PC-3 (cell line): ENCODE measurements around the gene GAL. TPM values are rescaled to one million over a fixed set of nuclear protein-coding genes. Genes with fewer than 3 reads are reported as not detected.

Source experiments
- ATAC-seq: fragments of 200-7000 bp; cut with Tn5 transposase; 2 replicates; pipeline ENCODE4 v1.9.1; 2020; ENCODE audit warnings: mild to moderate bottlenecking, moderate library complexity
- BruUV-seq: library from RNA; stranded (reverse); fragments of 400-500 nt; replicated peaks from 2 replicates; lab custom pipeline; 2021; lab: Mats Ljungman, UMichigan
- CTCF ChIA-PET: fragments of 300-600 bp; sonication (Branson Sonifier 250); formaldehyde crosslinking; loops from one replicate; lab custom pipeline; 2022; ENCODE audit warnings: antibody characterized with exemption; lab: Charles Lee
- POLR2A ChIA-PET: fragments of 300-600 bp; sonication (Branson Sonifier 250); formaldehyde crosslinking; loops from one replicate; lab custom pipeline; 2022; ENCODE audit warnings: antibody characterized with exemption; ENCODE audit not compliant: unreplicated experiment; lab: Charles Lee
- DNase-seq: peaks from one replicate; pipeline ENCODE4 v3.0.0-alpha.2; 2015
- H2AFZ ChIP-seq: fragments of 300-600 bp; sonication (generic); 2 replicates; pipeline ENCODE4 v1.6.0; 2016; ENCODE audit warnings: antibody characterized with exemption, low read length
- H3F3A ChIP-seq: fragments of 300-600 bp; sonication (generic); one replicate; pipeline ENCODE4 v1.6.0; 2017; ENCODE audit warnings: antibody characterized with exemption, low read length, control low read depth, mild to moderate bottlenecking; ENCODE audit not compliant: unreplicated experiment
- H3K27ac ChIP-seq: fragments of 300-600 bp; sonication (generic); 2 replicates; pipeline ENCODE4 v1.5.1; 2016; ENCODE audit warnings: mild to moderate bottlenecking, low read length
- H3K27me3 ChIP-seq: fragments of 300-600 bp; sonication (generic); 2 replicates; pipeline ENCODE4 v1.6.1; 2016; ENCODE audit warnings: low read length, mixed read lengths
- H3K36me3 ChIP-seq: fragments of 300-600 bp; sonication (generic); 2 replicates; pipeline ENCODE4 v1.6.1; 2016; ENCODE audit warnings: low read depth, mixed run types, low read length, mixed read lengths
- H3K4me1 ChIP-seq: fragments of 300-600 bp; sonication (generic); 2 replicates; pipeline ENCODE4 v1.5.1; 2016; ENCODE audit warnings: low read length; ENCODE audit not compliant: insufficient read depth
- H3K4me2 ChIP-seq: fragments of 300-600 bp; sonication (generic); 2 replicates; pipeline ENCODE4 v1.6.0; 2016; ENCODE audit warnings: low read length
- H3K4me3 ChIP-seq: fragments of 300-600 bp; sonication (generic); 2 replicates; pipeline ENCODE4 v1.5.1; 2016; ENCODE audit warnings: mild to moderate bottlenecking, low read length, mixed read lengths
- H3K79me2 ChIP-seq: fragments of 300-600 bp; sonication (generic); 2 replicates; pipeline ENCODE4 v1.6.1; 2017; ENCODE audit warnings: low read length, mixed read lengths
- H3K9ac ChIP-seq: fragments of 300-600 bp; sonication (generic); 2 replicates; pipeline ENCODE4 v1.6.0; 2016; ENCODE audit warnings: mild to moderate bottlenecking, low read length
- H3K9me2 ChIP-seq: fragments of 300-600 bp; sonication (generic); replicated peaks from 2 replicates; pipeline ENCODE4 v1.6.1; 2016; ENCODE audit warnings: mixed run types, low read length, mixed read lengths
- H3K9me3 ChIP-seq: fragments of 300-600 bp; sonication (generic); 2 replicates; pipeline ENCODE4 v1.6.1; 2016; ENCODE audit warnings: low read length, mixed read lengths
- H4K20me1 ChIP-seq: fragments of 300-600 bp; sonication (generic); 2 replicates; pipeline ENCODE4 v1.6.1; 2016; ENCODE audit warnings: low read length, mixed read lengths
- EZH2 ChIP-seq: fragments of 300-600 bp; sonication (generic); IDR thresholded peaks from one replicate; pipeline ENCODE4 v1.6.1; 2017; ENCODE audit warnings: antibody characterized with exemption, mild to moderate bottlenecking, low read length; ENCODE audit not compliant: unreplicated experiment
- EZH2phosphoT487 ChIP-seq: fragments of 300-600 bp; sonication (generic); IDR thresholded peaks from 2 replicates; pipeline ENCODE4 v1.6.1; 2018; ENCODE audit warnings: mild to moderate bottlenecking, antibody characterized with exemption, low read length, borderline replicate concordance
- intact Hi-C: fragments of 100-400 bp; cut with micrococcal nuclease; formaldehyde crosslinking; loops from 2 replicates; pipeline ENCODE4 v1.9.0; 2023
- total RNA-seq: library from RNA; depleted of rRNA; stranded (reverse); fragments of >200 nt; gene quantifications from 2 replicates; pipeline ENCODE4 v1.2.3, GENCODE V29; 2014
- TF ChIP-seq, protein P1 (sequence below): fragments of 300-600 bp; sonication (generic); conservative IDR thresholded peaks from 2 replicates; pipeline ENCODE4 v1.5.1; 2017; ENCODE audit warnings: antibody characterized with exemption, low read depth, mild to moderate bottlenecking, low read length

GAL gene
- total RNA-seq, 1 experiment from 2014 or later, result 32.2 TPM

GRCh38 chr11:68651208-68651984, 32.9 kb upstream of the GAL start:
- DNase-seq (no peak), ATAC-seq (0 out of 2 replicates have a peak, but pooled peaks have one; percentile 29)
- H3K9me2 ChIP-seq, result no peaks in the 10 kb centered on the region
- POLR2A ChIA-PET, result no interaction called here
- H3K4me3 ChIP-seq, result no peak overlapping the region
- no peak overlapping the region for H2AFZ ChIP-seq
- H3K4me1 ChIP-seq, result no peaks in the 10 kb centered on the region
- intact Hi-C loops, result no loop called here
- H3K27ac ChIP-seq, result no peak overlapping the region
- no peaks in the 10 kb centered on the region for H3K79me2 ChIP-seq
- no peaks in the 10 kb centered on the region for H4K20me1 ChIP-seq
- no peak for TF ChIP-seq EZH2phosphoT487
- TF ChIP-seq, protein P1, sequence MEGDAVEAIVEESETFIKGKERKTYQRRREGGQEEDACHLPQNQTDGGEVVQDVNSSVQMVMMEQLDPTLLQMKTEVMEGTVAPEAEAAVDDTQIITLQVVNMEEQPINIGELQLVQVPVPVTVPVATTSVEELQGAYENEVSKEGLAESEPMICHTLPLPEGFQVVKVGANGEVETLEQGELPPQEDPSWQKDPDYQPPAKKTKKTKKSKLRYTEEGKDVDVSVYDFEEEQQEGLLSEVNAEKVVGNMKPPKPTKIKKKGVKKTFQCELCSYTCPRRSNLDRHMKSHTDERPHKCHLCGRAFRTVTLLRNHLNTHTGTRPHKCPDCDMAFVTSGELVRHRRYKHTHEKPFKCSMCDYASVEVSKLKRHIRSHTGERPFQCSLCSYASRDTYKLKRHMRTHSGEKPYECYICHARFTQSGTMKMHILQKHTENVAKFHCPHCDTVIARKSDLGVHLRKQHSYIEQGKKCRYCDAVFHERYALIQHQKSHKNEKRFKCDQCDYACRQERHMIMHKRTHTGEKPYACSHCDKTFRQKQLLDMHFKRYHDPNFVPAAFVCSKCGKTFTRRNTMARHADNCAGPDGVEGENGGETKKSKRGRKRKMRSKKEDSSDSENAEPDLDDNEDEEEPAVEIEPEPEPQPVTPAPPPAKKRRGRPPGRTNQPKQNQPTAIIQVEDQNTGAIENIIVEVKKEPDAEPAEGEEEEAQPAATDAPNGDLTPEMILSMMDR, result no peak
- TF ChIP-seq EZH2, result no peak
- peaks cover 14% of the 10 kb centered on the region; the same call in 1 of the 2 replicates for H3K27me3 ChIP-seq
- no TSS peak for BruUV-seq
- CTCF ChIA-PET, result no interaction called here
- H3K9me3 ChIP-seq, result no peaks in the 10 kb centered on the region
- H3F3A ChIP-seq, result no peaks in the 10 kb centered on the region
- H3K9ac ChIP-seq, result no peak overlapping the region
- H3K36me3 ChIP-seq, result no peaks in the 10 kb centered on the region
- no peak overlapping the region for H3K4me2 ChIP-seq

- DNase-seq (no peak), ATAC-seq (no peak)
- Histone ChIP-seq H4K20me1 (no peaks in the 10 kb centered on the region), H3K36me3 (no peaks in the 10 kb centered on the region), H3K9ac (no peak overlapping the region), H3K4me1 (no peaks in the 10 kb centered on the region), H3K9me2 (no peaks in the 10 kb centered on the region), H3K4me2 (no peak overlapping the region), H3K9me3 (no peaks in the 10 kb centered on the region), H2AFZ (no peak overlapping the region), H3K27me3 (peaks cover 7% of the 10 kb centered on the region; the same call in 1 of the 2 replicates), H3K4me3 (no peak overlapping the region), H3K79me2 (no peaks in the 10 kb centered on the region), H3F3A (no peaks in the 10 kb centered on the region), H3K27ac (no peak overlapping the region)
- BruUV-seq, result no TSS peak
- POLR2A ChIA-PET, result no interaction called here
- TF ChIP-seq, protein P1, result no peak
- no peak for TF ChIP-seq EZH2phosphoT487
- TF ChIP-seq EZH2, result no peak
- CTCF ChIA-PET, result no interaction called here
- intact Hi-C loops, result no loop called here
Measured at GRCh38 chr11:68651985-68652682, 32.2 kb upstream of the GAL start.
